ENCODE results near the gene CCPG1.

DNA sequence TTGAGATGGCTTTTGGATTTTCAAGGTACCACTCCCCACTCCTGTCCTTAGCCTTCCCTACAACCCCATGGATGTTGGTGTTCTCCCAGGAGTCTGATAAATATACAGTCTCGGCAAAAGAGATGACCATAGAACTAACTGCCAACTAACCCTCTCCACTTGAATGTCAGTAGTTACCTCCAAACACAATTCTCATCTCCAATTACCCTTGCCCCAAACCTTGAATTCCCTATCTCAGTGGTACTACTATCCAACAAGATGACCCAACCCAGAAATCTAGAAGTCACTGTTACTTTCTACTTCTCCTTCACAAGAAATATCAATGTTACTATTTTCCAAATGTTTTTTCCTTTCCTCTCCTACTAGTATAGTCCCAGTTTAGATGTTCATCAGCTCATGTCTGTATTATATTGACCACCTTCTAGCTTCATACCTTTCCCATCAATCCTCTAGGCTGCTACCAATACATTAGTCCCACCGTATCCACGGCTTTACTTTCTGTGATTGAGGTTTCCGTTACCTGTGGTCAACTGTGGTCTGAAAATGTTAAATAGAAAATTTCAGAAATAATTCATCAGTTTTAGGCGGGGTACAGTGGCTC, 51.1 kb downstream of the CCPG1 start:
- TF ChIP-seq CTCF (IDR thresholded peaks at IDR 0.05) (no peak), POLR2A (IDR thresholded peaks at IDR 0.05) (no peak), POLR2AphosphoS5 (IDR thresholded peaks at IDR 0.05) (no peak)
